Activated CD8-positive, alpha-beta memory T cell treated with anti-CD3 and anti-CD28 coated beads, Interleukin-2, amount 10 ng/mL, durations not matched to agents 7 days and 5 days (primary cell): Measurements from ENCODE around the gene HOXB1. TPM values are rescaled to one million over a fixed set of nuclear protein-coding genes. Genes with fewer than 3 reads are reported as not detected.
A peak's percentile ranks its signal among the peaks of the same experiment; 100 is the strongest.

Experiments
- ATAC-seq: fragments of 150-1000 bp; cut with Tn5 transposase; one replicate; pipeline ENCODE4 v1.10.0; 2021; ENCODE audit warnings: moderate library complexity
- CTCF ChIA-PET: fragments of 350-600 bp; sonication (Branson Sonifier 250); formaldehyde crosslinking; loops from one replicate; lab custom pipeline; 2021; ENCODE audit warnings: antibody characterized with exemption; lab: Charles Lee
- DNase-seq: peaks from one replicate; pipeline ENCODE4 v3.0.0-alpha.2; 2020
- H3K27ac Mint-ChIP-seq: one replicate; pipeline ENCODE4 v1.8.0; 2021; ENCODE audit warnings: mild to moderate bottlenecking, mixed read lengths
- H3K27me3 Mint-ChIP-seq: one replicate; pipeline ENCODE4 v1.8.0; 2021; ENCODE audit warnings: mixed read lengths
- H3K36me3 Mint-ChIP-seq: one replicate; pipeline ENCODE4 v1.8.0; 2021; ENCODE audit warnings: mild to moderate bottlenecking, mixed read lengths
- H3K4me1 Mint-ChIP-seq: one replicate; pipeline ENCODE4 v1.8.0; 2021; ENCODE audit warnings: mixed read lengths
- H3K4me3 Mint-ChIP-seq: one replicate; pipeline ENCODE4 v1.8.0; 2021; ENCODE audit warnings: mild to moderate bottlenecking, moderate library complexity, mixed read lengths
- H3K9me3 Mint-ChIP-seq: one replicate; pipeline ENCODE4 v1.8.0; 2022; ENCODE audit warnings: low read depth, mixed read lengths
- total RNA-seq, 2 experiments: library from RNA; stranded (reverse); gene quantifications; one replicate each; pipeline ENCODE4 v1.2.3, GENCODE V29; 2021

HOXB1 gene
- total RNA-seq, 2 experiments from 2014 or later = not detected

DNA sequence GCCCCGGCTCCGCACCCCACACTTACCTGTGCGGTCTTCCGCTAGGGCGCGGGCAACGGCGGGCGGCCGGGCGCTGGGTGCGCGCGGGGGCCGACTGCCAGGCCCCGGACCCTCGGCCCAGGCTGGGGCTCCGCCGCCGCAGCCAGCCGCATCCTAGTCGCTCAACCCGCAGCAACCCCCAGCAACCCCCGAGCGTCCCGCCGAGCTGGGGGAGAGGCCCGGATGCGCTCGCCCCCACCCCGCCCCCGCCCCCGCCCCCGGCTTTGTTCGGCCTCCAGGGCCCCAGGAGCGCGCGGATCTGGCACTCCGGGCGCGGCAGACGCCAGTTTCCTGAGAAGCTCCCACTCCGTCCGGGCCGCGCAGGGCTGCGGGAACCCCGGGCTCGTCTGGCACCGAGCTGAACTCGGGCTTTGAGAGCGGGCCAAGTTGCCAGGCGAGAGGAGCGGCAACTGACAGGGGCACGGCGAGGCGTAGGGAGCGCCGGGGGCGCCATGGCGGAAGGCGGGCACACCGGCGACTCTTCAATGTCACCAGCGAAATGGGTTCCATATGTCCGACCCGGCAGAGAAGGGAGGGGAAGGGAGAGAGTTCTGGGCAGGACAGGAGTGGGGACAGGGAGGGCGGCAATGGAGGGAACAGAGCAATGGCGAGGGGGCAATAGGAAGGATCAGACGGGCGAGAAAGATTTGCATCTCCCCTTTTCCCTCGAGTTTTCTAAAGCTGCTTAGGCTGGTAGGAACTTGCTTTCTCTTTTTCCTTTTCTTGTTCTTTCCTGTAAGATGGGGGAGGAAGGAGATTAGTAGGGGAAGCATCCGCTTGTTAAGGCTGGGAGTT is 33.6 kb upstream of the HOXB1 start:
- Mint-ChIP-seq H3K36me3 (peaks cover 1% of the 10 kb centered on the region), H3K9me3 (no peaks in the 10 kb centered on the region), H3K4me1 (peaks cover 14% of the 10 kb centered on the region), H3K27ac (no peak overlapping the region), H3K4me3 (no peak overlapping the region), H3K27me3 (peaks cover 4% of the 10 kb centered on the region)
- ATAC-seq = no peak
- CTCF ChIA-PET = interaction anchor here (0.6 to 2.1 kb wide), 2 partner anchors 8 to 72 kb away, joined by 4 to 7 read pairs; no protein-coding TSS in a partner anchor
- no peak for DNase-seq

DNA sequence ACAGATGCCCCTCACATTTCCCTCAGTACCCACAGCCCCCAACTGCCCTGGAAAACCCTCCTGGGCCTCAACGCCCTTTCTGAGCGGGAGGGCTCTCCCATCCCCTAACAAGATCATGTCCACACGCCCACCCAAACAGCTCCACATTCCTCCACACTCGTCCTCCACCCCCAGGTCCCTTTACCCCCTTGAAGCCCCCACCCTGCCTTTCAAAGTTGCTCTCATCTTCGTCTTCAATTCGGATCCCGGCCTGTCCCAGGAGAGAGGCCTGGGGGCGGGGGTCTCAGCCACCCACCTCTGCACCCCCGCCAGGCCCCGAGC is 33.0 kb upstream of the HOXB1 start:
- no peak for DNase-seq
- Mint-ChIP-seq H3K4me1 (peaks cover 14% of the 10 kb centered on the region), H3K36me3 (peaks cover 1% of the 10 kb centered on the region), H3K9me3 (no peaks in the 10 kb centered on the region), H3K27me3 (peaks cover 4% of the 10 kb centered on the region), H3K27ac (no peak overlapping the region), H3K4me3 (no peak overlapping the region)
- CTCF ChIA-PET = no interaction called here
- ATAC-seq = no peak

DNA sequence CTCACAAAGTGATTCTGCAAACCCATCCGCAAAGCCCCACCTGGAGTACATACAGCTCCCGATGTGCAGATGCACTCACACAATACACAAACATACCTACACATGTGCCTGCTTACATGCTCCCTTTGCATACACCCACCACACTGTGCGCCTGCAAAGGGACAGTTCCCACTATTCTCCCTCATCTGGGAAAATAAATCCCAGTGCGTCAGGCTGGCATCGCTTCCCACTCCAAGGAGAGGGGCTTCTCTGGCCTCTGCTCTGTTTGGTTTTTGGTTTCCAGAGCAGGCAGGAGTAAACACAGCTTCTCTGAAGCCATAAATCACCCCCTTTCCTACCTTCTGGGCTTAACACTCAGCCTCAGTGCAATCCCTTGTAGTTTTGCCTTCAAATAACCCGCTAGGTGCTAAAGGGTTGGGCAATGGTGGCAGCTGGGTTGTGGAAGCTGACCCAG is 32.6 kb upstream of the HOXB1 start:
- H3K9me3 Mint-ChIP-seq = no peaks in the 10 kb centered on the region
- H3K4me1 Mint-ChIP-seq = peaks cover 14% of the 10 kb centered on the region
- H3K36me3 Mint-ChIP-seq = peaks cover 1% of the 10 kb centered on the region
- no peak overlapping the region for H3K4me3 Mint-ChIP-seq
- DNase-seq (no peak), ATAC-seq (no peak)
- H3K27ac Mint-ChIP-seq = no peak overlapping the region
- peaks cover 2% of the 10 kb centered on the region for H3K27me3 Mint-ChIP-seq
- CTCF ChIA-PET = no interaction called here

DNA sequence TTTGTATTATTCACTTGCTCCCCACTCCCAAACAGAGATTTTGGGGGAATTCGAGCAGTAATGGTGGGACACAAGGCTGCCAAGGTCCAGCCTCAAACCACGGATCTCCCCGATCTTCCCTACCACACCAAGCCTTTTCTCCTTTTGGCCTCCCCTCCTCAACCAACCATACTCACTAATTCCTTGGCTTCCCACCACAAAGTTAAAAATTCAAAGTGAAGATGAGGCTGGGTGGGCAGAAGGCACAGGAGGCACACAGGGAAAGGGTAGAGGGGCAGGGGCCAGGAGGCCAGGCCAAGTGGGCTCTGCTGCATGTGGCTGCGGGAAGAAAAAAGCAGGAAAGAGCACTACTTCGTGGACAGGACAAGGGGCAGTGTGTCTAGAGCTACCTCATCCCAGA is 32.1 kb upstream of the HOXB1 start:
- Mint-ChIP-seq H3K4me1 (peaks cover 14% of the 10 kb centered on the region), H3K27me3 (no peaks in the 10 kb centered on the region), H3K36me3 (peaks cover 1% of the 10 kb centered on the region), H3K4me3 (no peak overlapping the region), H3K27ac (no peak overlapping the region), H3K9me3 (no peaks in the 10 kb centered on the region)
- DNase-seq (no peak), ATAC-seq (no peak)
- CTCF ChIA-PET = no interaction called here

DNA sequence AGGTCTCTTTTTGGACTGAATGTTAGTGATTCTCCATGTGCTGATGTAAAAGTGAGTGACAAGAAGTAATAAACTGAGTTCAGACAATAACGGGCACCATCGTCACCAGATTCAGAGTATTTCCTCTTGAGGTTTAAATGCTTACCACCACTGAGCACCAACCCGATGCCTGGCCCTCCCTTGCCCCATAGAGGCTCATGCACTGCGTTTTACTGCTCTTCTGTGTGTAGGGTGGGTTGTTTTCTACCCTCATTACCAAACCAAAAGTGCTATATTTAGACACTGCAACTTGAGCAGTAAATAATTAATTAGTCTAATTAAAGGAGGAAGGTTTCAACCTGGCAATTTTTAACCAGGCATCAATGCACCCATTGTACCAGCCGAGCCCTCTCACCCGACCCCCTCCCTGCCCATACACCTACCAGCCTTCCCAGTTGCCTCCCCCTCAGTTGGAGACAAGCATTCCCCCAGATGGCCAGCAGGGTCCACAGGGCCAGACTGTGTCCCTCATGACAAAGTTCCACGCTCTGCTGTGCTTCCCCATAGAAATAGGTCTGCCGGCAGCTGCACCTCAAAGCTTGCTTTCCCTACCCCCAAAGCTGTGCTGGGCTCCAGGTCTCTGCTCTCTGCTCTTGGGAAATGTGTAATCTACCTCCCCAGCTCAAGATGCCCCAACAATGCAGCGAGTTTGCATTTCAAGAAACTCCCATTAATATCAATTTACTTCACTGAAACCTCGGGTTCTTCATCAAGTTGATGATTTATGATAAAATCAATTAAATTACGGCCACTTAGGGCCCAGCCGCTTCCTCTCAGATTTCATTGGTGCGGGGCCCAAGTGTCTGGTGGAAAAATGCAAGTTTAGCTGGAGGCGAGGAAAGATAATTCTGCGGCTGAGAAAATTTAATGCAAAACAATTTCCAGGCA is 31.3 kb upstream of the HOXB1 start:
- CTCF ChIA-PET = interaction anchor here (1.4 to 1.6 kb wide), 2 partner anchors 69 to 210 kb away, joined by 4 to 6 read pairs; no protein-coding TSS in a partner anchor
- peaks cover 14% of the 10 kb centered on the region for H3K4me1 Mint-ChIP-seq
- H3K9me3 Mint-ChIP-seq = no peaks in the 10 kb centered on the region
- H3K27me3 Mint-ChIP-seq = no peaks in the 10 kb centered on the region
- DNase-seq (no peak), ATAC-seq (peak; percentile 64)
- H3K4me3 Mint-ChIP-seq = no peak overlapping the region
- H3K36me3 Mint-ChIP-seq = peaks cover 1% of the 10 kb centered on the region
- peak overlapping the region; percentile 3 for H3K27ac Mint-ChIP-seq

DNA sequence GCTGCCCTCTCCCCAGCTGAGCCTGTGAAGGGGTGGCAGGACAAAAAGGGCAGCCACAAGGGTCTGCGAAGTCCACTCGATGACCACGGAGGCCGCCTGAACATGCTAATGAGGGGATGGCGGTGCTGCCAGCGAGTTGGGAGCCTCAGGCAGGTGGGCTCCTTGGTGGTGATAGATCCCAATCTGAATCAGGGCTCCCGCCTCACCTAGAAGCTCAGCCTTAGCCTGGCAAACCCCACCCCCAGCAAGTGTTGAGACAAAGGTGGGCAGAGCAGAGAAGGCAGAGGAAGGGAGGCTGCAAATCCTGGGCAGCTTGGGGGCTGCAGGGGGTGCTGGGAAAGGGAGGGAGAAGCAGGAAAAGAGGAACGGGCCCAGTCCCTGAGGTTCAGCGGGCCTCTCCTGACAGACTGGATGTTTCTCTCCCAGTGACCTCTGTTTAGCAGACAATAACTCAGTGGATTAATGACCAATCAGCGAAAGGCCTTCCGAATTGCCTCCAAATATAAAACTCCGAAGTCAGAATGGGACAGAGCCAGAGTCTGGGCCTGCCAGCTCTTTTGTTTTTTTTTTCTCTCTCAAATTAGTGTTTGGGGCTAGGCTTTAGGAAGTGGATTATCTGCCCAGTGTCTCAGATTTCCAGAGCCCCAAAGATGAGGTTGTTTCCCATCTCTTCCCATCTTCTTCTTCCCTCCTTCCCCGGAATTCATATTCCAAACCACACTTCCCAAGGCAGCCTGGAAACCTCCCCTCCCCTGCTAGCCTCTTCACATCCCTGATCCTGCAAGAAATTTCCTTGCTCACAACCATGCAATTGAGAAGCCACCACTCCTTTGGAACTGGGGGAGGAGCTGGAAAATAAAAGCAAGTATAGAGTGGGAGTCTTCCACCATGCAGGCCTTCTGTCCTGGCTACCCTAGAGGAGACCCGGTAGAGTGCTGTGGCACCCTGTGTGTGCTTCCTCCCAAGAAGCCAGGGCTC is 29.3 kb upstream of the HOXB1 start:
- CTCF ChIA-PET = interaction anchor here (0.6 to 1.4 kb wide), 3 partner anchors 67 to 208 kb away, joined by 3 to 4 read pairs (median 3); no protein-coding TSS in a partner anchor
- no peak overlapping the region for H3K27ac Mint-ChIP-seq
- H3K9me3 Mint-ChIP-seq = no peaks in the 10 kb centered on the region
- no peak for ATAC-seq
- peaks cover 16% of the 10 kb centered on the region for H3K4me1 Mint-ChIP-seq
- peaks cover 8% of the 10 kb centered on the region for H3K27me3 Mint-ChIP-seq
- H3K4me3 Mint-ChIP-seq = no peak overlapping the region
- peaks cover 3% of the 10 kb centered on the region for H3K36me3 Mint-ChIP-seq
- no peak for DNase-seq

DNA sequence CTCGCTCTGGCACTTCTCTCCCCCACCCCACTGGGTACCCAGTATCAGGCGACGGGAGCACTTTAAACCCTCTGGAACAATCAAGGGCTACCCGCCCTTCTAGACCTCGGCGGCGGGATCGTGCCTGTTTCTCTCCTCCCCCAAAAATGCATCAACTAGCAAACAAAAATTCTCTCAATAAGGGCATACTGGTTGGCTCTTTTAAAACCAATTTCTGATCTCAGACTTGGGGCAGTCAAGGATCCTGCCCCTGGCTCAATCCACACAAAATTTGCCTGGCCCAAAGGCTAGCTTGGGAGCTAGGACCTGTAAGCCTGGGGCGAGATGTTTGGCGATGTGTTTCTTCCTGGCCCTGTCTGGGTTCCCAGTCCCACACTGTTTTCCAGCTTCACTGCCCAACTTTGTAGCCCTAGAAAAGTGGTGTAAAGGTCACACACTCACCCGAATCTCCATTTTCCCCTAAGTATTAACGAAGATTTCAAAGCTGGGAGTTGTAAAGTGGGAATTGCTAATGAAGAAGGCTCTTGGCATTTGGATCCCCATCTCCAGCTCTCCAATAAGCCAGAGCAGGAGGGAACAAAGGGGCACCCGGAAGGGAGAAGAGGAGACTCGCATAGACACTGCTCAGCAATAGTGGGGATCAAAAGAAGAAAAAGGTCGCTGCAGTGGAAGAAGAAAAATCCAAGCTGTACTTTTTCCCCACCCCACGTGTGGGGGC is 28.5 kb upstream of the HOXB1 start:
- CTCF ChIA-PET = interaction anchor here (0.9 kb wide), 1 partner anchor 66 kb away, joined by 3 read pairs; no protein-coding TSS in a partner anchor
- no peaks in the 10 kb centered on the region for H3K9me3 Mint-ChIP-seq
- no peak overlapping the region for H3K4me3 Mint-ChIP-seq
- DNase-seq = no peak
- peaks cover 16% of the 10 kb centered on the region for H3K4me1 Mint-ChIP-seq
- no peak overlapping the region for H3K27ac Mint-ChIP-seq
- peaks cover 1% of the 10 kb centered on the region for H3K36me3 Mint-ChIP-seq
- H3K27me3 Mint-ChIP-seq = peaks cover 8% of the 10 kb centered on the region
- ATAC-seq = no peak

DNA sequence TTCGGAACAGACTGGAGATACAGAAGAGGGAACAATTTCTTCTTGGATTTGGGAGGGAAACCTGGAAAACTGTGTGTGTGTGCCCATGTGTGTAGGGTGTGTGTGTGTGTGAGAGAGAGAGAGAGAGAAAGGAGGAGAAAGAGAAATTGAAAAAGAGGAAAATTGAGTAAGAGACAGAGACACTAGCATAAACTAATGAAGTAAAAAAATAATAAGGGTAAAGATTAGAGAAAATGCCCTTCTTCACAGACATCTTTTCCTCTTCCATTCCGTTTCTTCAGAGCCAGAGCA is 28.0 kb upstream of the HOXB1 start:
- DNase-seq = no peak
- Mint-ChIP-seq H3K27me3 (peaks cover 8% of the 10 kb centered on the region), H3K9me3 (no peaks in the 10 kb centered on the region), H3K27ac (no peak overlapping the region), H3K36me3 (peaks cover 1% of the 10 kb centered on the region), H3K4me3 (no peak overlapping the region), H3K4me1 (peaks cover 16% of the 10 kb centered on the region)
- CTCF ChIA-PET = interaction anchor here (0.9 kb wide), 1 partner anchor 66 kb away, joined by 3 read pairs; no protein-coding TSS in a partner anchor
- ATAC-seq = no peak

DNA sequence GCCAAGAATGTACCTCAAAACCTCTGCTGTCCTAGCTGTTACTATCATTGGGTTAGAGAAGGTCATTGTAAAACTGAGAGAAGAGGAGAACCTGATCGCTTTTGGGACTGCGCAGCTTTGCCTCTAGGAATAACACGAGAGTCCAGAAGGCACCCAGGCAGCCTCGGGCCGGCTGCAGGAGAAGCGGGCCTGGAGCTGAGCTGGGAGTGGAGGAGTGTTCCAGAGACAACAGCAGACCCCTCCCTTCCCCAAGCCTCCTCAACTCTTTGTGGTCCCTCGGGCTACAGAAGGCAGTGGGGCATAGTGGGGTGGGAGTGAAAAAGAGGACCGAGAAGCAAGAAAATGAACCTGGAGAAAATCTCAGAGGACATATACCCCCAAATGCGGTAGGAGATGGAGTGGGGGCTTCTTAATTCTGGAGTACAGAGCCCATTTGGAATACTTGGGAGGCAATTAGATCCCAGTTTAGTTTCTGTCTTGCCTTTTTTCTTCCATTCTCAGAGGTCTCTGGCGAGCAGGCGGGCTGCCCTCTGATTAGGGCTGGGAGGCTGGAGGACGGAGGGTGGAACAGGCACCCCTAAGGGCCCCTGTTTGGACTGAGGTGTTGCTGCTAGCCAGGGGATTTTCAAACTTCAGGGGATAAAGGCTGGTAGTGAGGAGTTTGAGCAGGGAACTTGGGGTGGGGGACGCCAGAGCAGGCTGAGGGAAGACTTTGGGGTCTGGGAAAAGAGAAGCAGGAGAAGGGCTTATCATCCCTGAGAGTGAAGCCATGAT is 27.4 kb upstream of the HOXB1 start:
- no peak for ATAC-seq
- no peak for DNase-seq
- Mint-ChIP-seq H3K9me3 (no peaks in the 10 kb centered on the region), H3K27me3 (peaks cover 8% of the 10 kb centered on the region), H3K36me3 (peaks cover 1% of the 10 kb centered on the region), H3K4me1 (peaks cover 16% of the 10 kb centered on the region), H3K27ac (no peak overlapping the region), H3K4me3 (no peak overlapping the region)
- CTCF ChIA-PET = interaction anchor here (1.0 to 1.6 kb wide), 3 partner anchors 9 to 222 kb away, joined by 3 to 4 read pairs (median 3); no protein-coding TSS in a partner anchor

DNA sequence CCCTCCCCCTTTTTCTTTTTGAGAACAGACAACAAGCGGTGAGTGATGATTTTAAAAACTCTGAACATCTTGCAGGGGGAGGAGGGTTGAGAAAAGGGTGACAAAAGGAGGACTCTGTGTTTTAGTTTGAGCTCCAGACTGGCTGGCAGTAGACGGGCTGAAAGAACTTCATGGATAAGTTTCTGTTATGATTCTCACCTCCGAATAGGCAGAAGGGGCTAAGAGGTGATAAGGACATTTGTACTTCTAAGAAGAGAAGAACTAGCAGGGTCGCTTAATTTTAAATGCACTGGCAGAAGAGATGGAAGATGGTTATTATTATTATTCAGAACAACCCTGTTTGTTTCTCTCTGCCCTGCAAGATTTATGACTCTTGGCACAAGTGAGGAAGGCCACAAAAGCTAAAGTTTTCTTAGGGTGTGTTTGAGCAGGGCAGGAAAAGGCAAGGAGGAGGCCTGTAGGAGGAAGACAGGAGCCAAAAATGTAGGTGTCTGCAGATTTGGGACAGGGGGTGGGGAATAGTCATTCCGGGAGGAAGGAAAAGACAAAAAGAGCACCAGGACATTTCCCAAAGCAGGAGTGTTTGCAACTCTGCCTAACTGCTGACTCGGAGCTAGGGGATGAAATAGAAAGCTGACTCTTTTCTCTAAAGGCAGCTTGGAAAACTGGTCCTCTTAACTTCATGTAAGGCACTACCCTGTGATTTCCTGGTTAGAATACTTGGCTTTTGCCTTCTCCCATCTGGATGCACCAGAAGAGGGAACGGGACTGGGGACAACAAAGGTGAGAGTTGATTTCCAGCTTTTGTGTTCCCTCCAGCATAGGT is 26.0 kb upstream of the HOXB1 start:
- CTCF ChIA-PET = interaction anchor here (0.7 to 1.6 kb wide), 4 partner anchors 8 to 205 kb away, joined by 3 to 4 read pairs (median 4); no protein-coding TSS in a partner anchor
- Mint-ChIP-seq H3K4me3 (no peak overlapping the region), H3K27ac (no peak overlapping the region), H3K36me3 (peaks cover 1% of the 10 kb centered on the region), H3K4me1 (peaks cover 10% of the 10 kb centered on the region), H3K9me3 (no peaks in the 10 kb centered on the region), H3K27me3 (peaks cover 8% of the 10 kb centered on the region)
- DNase-seq (no peak), ATAC-seq (no peak)

DNA sequence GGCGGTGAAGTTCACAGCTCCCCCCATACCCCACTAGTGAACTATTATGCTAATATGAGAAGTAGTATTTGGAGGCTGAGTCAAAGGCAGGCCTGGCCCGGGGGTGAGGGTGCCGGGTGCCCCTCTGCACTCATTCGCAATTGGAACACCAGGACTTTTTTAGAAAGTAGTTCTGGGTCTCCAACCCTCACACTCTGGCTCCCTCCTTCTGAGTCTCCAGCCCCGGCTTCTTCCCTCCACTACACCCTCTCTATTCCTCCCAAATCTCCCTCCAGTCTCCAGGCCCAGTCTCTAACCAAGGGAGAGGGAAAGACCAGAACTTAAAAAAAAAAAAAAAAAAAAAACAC is 25.4 kb upstream of the HOXB1 start:
- Mint-ChIP-seq H3K27me3 (peaks cover 8% of the 10 kb centered on the region), H3K4me3 (no peak overlapping the region), H3K27ac (no peak overlapping the region), H3K4me1 (peaks cover 4% of the 10 kb centered on the region), H3K36me3 (peaks cover 1% of the 10 kb centered on the region), H3K9me3 (no peaks in the 10 kb centered on the region)
- DNase-seq = no peak
- CTCF ChIA-PET = interaction anchor here (0.7 to 1.0 kb wide), 2 partner anchors 9 to 230 kb away, joined by 3 to 4 read pairs; no protein-coding TSS in a partner anchor
- no peak for ATAC-seq
